Glutamatergic neuron (in vitro differentiated cells): ENCODE measurements around the gene MRM1. TPM values are rescaled to one million over a fixed set of nuclear protein-coding genes. Genes with fewer than 3 reads are reported as not detected.
"Not testable (repeated sequence)": the region's sequence is repeated elsewhere in the genome, so short reads cannot be mapped to it uniquely, and the experiment has no call there.

Source experiments
- DNase-seq: peaks from one replicate; pipeline ENCODE4 v3.0.0; 2022
- H3K27ac Mint-ChIP-seq: one replicate; pipeline ENCODE4 v1.8.0; 2020; ENCODE audit warnings: mild to moderate bottlenecking, mixed read lengths, inconsistent platforms; ENCODE audit not compliant: unreplicated experiment
- H3K27me3 Mint-ChIP-seq: one replicate; pipeline ENCODE4 v1.8.0; 2020; ENCODE audit warnings: mild to moderate bottlenecking, moderate library complexity, mixed read lengths, inconsistent platforms; ENCODE audit not compliant: unreplicated experiment
- H3K36me3 Mint-ChIP-seq: one replicate; pipeline ENCODE4 v1.8.0; 2020; ENCODE audit warnings: mild to moderate bottlenecking, mixed read lengths, inconsistent platforms; ENCODE audit not compliant: unreplicated experiment
- H3K4me1 Mint-ChIP-seq: one replicate; pipeline ENCODE4 v1.8.0; 2020; ENCODE audit warnings: mild to moderate bottlenecking, low read depth, mixed read lengths, inconsistent platforms; ENCODE audit not compliant: unreplicated experiment
- H3K4me3 Mint-ChIP-seq: one replicate; pipeline ENCODE4 v1.8.0; 2020; ENCODE audit warnings: mild to moderate bottlenecking, mixed read lengths, inconsistent platforms; ENCODE audit not compliant: unreplicated experiment
- H3K9me3 Mint-ChIP-seq: one replicate; pipeline ENCODE4 v1.8.0; 2020; ENCODE audit warnings: mild to moderate bottlenecking, moderate library complexity, mixed read lengths, inconsistent platforms; ENCODE audit not compliant: unreplicated experiment
- CTCF ChIP-seq: fragments of 200-600 bp; sonication (generic); IDR thresholded peaks from one replicate; pipeline ENCODE4 v1.5.0; 2021; ENCODE audit not compliant: partially characterized antibody, unreplicated experiment
- total RNA-seq: library from RNA; stranded (reverse); fragmentation: NEBNext Ultra II Directional; extraction: Animal tissue kit (Norgen Biotek cat#: 25700); gene quantifications from one replicate; pipeline ENCODE4 v1.2.1, GENCODE V29; 2021; ENCODE audit not compliant: unreplicated experiment

The MRM1 gene
- total RNA-seq, 1 donor from 2014 or later = 2.3 TPM

- H3K4me1 Mint-ChIP-seq = peaks cover 15% of the 10 kb centered on the region
- DNase-seq = no peak
- TF ChIP-seq CTCF = no peak
- H3K4me3 Mint-ChIP-seq = peak overlapping the region; percentile 91
- H3K27me3 Mint-ChIP-seq = peaks cover 10% of the 10 kb centered on the region
- H3K27ac Mint-ChIP-seq = peak overlapping the region; percentile 85
- H3K9me3 Mint-ChIP-seq = no peaks in the 10 kb centered on the region
- peaks cover 4% of the 10 kb centered on the region for H3K36me3 Mint-ChIP-seq
Observed at GRCh38 chr17:36600465-36600864, 918 bp upstream of the MRM1 start.

- no peak for TF ChIP-seq CTCF
- Mint-ChIP-seq H3K27ac (peak overlapping the region; percentile 85), H3K4me1 (peaks cover 15% of the 10 kb centered on the region), H3K9me3 (no peaks in the 10 kb centered on the region), H3K36me3 (no peaks in the 10 kb centered on the region), H3K4me3 (peak overlapping the region; percentile 91), H3K27me3 (peaks cover 8% of the 10 kb centered on the region)
- no peak for DNase-seq
Observed at GRCh38 chr17:36600936-36601302, 464 bp upstream of the MRM1 start.

GRCh38 chr17:36602030-36602748 lies 806 bp downstream of the MRM1 start:
- Mint-ChIP-seq H3K4me1 (peaks cover 15% of the 10 kb centered on the region), H3K9me3 (no peaks in the 10 kb centered on the region), H3K27me3 (peaks cover 8% of the 10 kb centered on the region), H3K27ac (no peak overlapping the region), H3K36me3 (no peaks in the 10 kb centered on the region), H3K4me3 (peak overlapping the region; percentile 91)
- no peak for DNase-seq
- no peak for TF ChIP-seq CTCF

GRCh38 chr17:36602924-36603384 lies 1.6 kb downstream of the MRM1 start:
- Mint-ChIP-seq H3K4me3 (peak overlapping the region; percentile 84), H3K36me3 (no peaks in the 10 kb centered on the region), H3K4me1 (peaks cover 16% of the 10 kb centered on the region), H3K9me3 (no peaks in the 10 kb centered on the region), H3K27me3 (peaks cover 8% of the 10 kb centered on the region), H3K27ac (no peak overlapping the region)
- peak; percentile 93 for TF ChIP-seq CTCF
- peak; percentile 74 for DNase-seq

GRCh38 chr17:36605028-36605427 lies 3.6 kb downstream of the MRM1 start:
- not testable (repeated sequence) for H3K27me3 Mint-ChIP-seq, H3K9me3 Mint-ChIP-seq

More at GRCh38 chr17:36605028-36605427, 3.6 kb downstream of the MRM1 start:
- not testable (repeated sequence) for H3K36me3 Mint-ChIP-seq, DNase-seq, H3K4me3 Mint-ChIP-seq, H3K27ac Mint-ChIP-seq
- peaks cover 18% of the 10 kb centered on the region for H3K4me1 Mint-ChIP-seq
